Activated CD4-positive, CD25-positive, alpha-beta regulatory T cell treated with anti-CD3 and anti-CD28 coated beads, Interleukin-2, amount 50 U/mL, for 24 hours (primary cell): ENCODE results near the gene HS3ST4.

Experiments
- ATAC-seq, 2 donors: fragments of 150-1000 bp; cut with Tn5 transposase; one replicate each; pipeline ENCODE4 v1.10.0; 2021; ENCODE audit warnings: mild to moderate bottlenecking in 1 of 2, moderate library complexity in 1 of 2

Gene HS3ST4

GRCh38 chr16:25828510-25828909 lies 136.8 kb downstream of the HS3ST4 start:
- ATAC-seq: no peak

GRCh38 chr16:25832291-25832690 lies 140.5 kb downstream of the HS3ST4 start:
- ATAC-seq: no peak

- ATAC-seq: no peak
These were observed 142.3 kb downstream of the HS3ST4 start for GRCh38 chr16:25834101-25834500.

- no peak for ATAC-seq
These were observed 143.4 kb downstream of the HS3ST4 start for GRCh38 chr16:25835126-25835525.

DNA sequence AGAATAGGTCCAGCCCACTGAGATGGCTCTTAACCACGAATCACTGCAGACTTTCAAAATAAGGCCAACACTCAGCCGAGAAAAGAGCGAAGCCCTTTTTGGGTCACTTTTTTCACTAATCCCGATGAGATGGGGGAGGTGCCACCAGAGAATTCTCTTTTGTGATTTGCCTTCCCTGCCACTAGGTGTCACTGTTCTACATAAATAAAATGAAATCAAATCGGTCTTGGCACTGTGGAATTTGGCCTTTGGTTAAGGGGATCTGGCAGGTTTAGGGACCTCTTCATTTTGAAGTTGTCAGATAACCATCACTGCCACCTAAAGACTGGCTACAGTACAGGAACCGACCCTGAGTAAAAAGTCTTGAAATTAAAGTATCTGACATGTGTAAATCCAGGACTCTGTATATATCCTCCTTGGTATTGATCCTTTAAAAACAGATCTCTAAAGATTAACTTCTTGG lies 147.0 kb downstream of the HS3ST4 start:
- ATAC-seq: no peak

GRCh38 chr16:25841761-25842160 lies 150.0 kb downstream of the HS3ST4 start:
- ATAC-seq: no peak

DNA sequence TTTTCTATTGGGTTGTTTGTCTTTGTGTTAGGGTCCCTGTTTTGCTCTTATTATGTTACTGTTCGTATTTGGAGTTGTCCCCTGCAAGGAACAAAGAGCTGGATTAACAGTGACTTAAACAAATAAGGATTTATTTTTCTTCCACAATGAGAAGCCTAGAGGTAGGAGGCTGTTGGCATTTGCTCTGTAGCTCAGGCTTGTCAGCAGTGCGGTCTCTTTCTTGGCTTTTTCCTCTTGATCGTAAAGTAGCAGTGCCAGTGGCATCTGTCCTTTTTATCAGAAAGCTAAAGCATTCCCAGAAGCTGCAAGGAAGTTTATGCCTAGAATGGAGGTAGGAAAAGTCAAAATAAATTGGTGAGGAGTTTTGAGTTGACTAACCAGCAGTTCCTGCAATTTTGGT lies 154.1 kb downstream of the HS3ST4 start:
- ATAC-seq: no peak

GRCh38 chr16:25854141-25854540 lies 162.4 kb downstream of the HS3ST4 start:
- no peak for ATAC-seq

- no peak for ATAC-seq
These were observed 163.3 kb downstream of the HS3ST4 start for GRCh38 chr16:25855063-25855462.

GRCh38 chr16:25855818-25856217 lies 164.1 kb downstream of the HS3ST4 start:
- no peak for ATAC-seq

DNA sequence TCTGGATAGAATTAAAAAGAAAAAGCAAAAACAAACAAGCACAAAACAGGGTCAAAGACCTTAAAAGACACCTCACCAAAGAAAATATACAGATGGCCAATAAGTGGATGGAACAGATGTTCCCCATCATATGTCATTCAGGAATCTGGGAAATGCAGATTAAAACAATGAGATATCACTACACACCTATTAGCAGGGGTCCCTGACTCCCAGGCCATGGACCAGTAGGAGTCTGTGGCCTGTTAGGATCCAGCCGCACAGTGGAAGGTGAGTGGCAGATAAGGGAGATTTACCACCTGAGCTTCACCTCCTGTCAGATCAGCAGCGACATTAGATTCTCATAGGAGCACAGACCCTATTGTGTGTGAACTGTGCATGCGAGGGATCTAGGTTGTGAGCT lies 167.9 kb downstream of the HS3ST4 start:
- no peak for ATAC-seq

DNA sequence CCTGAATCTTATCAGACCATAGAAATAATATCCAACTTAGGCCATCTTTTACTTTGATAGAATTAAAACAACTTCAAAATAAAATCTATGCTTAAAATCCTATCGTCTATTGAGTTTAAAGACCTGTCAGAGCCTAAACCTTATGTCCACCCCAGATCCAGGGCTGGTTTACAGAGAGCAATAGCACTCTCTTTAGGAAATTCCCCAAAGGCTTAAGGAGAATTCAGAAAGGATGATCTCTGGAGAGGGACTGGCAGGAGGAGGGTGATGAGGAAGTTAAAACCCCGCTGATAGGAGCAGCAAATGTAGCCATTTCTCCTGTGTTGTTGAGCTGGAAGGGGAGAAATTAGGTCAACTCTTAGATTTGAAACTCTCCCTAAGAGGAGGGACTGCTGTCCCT lies 175.3 kb downstream of the HS3ST4 start:
- no peak for ATAC-seq

DNA sequence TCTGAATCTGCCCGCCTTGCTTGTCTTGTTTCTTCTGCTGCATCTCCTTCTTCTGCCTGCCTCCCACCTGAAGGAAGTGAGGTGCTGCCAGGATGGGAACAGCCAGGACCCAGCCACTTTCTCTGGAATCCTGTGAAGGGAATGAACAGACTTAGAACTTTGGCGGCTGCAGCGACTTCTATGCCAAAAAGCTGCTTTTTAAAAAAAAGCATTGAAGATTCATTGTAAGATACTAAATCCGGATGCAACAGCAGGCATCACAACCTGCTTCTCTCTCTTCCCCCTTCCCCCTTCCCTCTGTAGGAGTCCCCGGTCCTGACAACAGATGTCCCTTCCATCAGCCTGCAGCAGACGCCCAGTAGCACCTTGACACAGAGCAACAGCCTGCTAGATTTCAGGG lies 176.3 kb downstream of the HS3ST4 start:
- no peak for ATAC-seq

- no peak for ATAC-seq
These were observed 177.1 kb downstream of the HS3ST4 start for GRCh38 chr16:25868706-25869370.

GRCh38 chr16:25872369-25873070 lies 180.8 kb downstream of the HS3ST4 start:
- ATAC-seq: no peak

GRCh38 chr16:25874196-25874595 lies 182.4 kb downstream of the HS3ST4 start:
- ATAC-seq: no peak

GRCh38 chr16:25875956-25876598 lies 184.3 kb downstream of the HS3ST4 start:
- no peak for ATAC-seq

GRCh38 chr16:25877103-25877502 lies 185.3 kb downstream of the HS3ST4 start:
- no peak for ATAC-seq

GRCh38 chr16:25886598-25886997 lies 194.8 kb downstream of the HS3ST4 start:
- no peak for ATAC-seq

- ATAC-seq: no peak
These were observed 197.1 kb downstream of the HS3ST4 start for GRCh38 chr16:25888868-25889267.

- no peak for ATAC-seq
These were observed 201.6 kb downstream of the HS3ST4 start for GRCh38 chr16:25893332-25893731.

GRCh38 chr16:25894093-25894492 lies 202.3 kb downstream of the HS3ST4 start:
- ATAC-seq: no peak

DNA sequence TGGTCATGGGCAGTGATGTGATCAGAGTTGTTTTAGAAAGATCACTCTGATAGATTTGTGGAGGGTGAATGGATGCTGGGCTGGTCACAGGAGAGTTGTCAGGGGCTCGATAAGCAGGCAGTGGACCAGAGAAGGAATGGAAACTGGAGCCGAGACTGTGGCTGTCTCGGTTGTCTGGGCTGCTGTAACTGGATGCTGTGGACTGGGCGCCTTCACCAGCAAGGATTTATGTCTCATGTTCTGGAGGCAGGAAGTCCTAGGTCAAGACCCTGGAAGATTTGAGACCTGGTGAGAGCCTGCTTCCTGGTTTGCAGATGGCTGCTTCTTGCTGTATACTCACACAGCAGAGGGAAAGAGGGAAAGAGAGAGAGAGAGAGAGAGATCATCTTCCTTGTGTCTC lies 203.6 kb downstream of the HS3ST4 start:
- ATAC-seq: no peak

DNA sequence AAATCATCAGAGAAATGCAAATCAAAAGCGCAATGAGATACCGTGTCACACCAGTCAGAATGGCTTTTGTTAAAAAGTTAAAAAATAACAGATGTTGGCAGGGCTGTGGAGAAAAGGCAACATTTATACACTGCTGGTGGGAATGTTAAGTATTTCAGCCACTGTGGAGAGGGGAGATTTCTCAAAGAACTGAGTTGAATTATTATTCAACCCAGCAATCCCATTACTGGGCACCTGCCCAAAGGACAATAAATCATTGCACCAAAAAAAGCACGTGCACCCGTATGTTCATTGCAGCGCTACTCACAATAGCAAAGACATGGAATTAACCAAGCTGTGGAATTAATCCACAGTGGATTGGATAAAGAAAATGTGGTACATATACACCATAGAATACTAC lies 204.7 kb downstream of the HS3ST4 start:
- ATAC-seq: no peak
